H1 (cell line): ENCODE measurements around the gene LMO2. TPM values are rescaled to one million over a fixed set of nuclear protein-coding genes. Genes with fewer than 3 reads are reported as not detected.

Experiments
- CTCF ChIA-PET: fragments of 300-600 bp; sonication (Branson Sonifier 250); formaldehyde crosslinking; loops from one replicate; lab custom pipeline; 2021; ENCODE audit not compliant: partially characterized antibody; lab: Charles Lee
- POLR2A ChIA-PET: fragments of 300-600 bp; sonication (Branson Sonifier 250); formaldehyde crosslinking; loops from one replicate; lab custom pipeline; 2021; ENCODE audit warnings: inconsistent platforms; ENCODE audit not compliant: partially characterized antibody; lab: Charles Lee
- DNase-seq, 2 experiments: peaks; one replicate each; pipeline versions ENCODE4 v3.0.0 to v3.0.0-alpha.2; 2010 to 2022; ENCODE audit warnings: low spot score in 2 of 2, low read depth in 1 of 2, mixed read lengths in 1 of 2
- FAIRE-seq: peaks from 2 replicates; lab custom pipeline; 2011; peaks lifted over from hg19 to GRCh38; lab: Jason Lieb, UNC
- H2AFZ ChIP-seq: 2 replicates; pipeline ENCODE4 v1.8.1; 2012; ENCODE audit warnings: low read length, inconsistent platforms
- H2AK5ac ChIP-seq: 2 replicates; pipeline ENCODE4 v1.6.1; 2013; ENCODE audit warnings: low read depth, low read length
- H2BK120ac ChIP-seq: replicated peaks from 2 replicates; pipeline ENCODE3; 2013; ENCODE audit warnings: low read depth, low read length, inconsistent platforms
- H2BK12ac ChIP-seq: 2 replicates; pipeline ENCODE4 v1.6.1; 2013; ENCODE audit warnings: low read depth, low read length
- H2BK15ac ChIP-seq: 2 replicates; pipeline ENCODE4 v1.6.1; 2013; ENCODE audit warnings: low read length
- H2BK20ac ChIP-seq: 2 replicates; pipeline ENCODE4 v1.6.1; 2013; ENCODE audit warnings: low read length
- H2BK5ac ChIP-seq: 2 replicates; pipeline ENCODE4 v1.6.1; 2013; ENCODE audit warnings: low read depth, low read length
- H3K14ac ChIP-seq: 2 replicates; pipeline ENCODE4 v1.6.1; 2013; ENCODE audit warnings: inconsistent platforms; ENCODE audit not compliant: insufficient read length
- H3K18ac ChIP-seq: 2 replicates; pipeline ENCODE4 v1.6.1; 2013; ENCODE audit warnings: low read length; ENCODE audit errors: extremely low read depth
- H3K23ac ChIP-seq: 2 replicates; pipeline ENCODE4 v1.6.1; 2013; ENCODE audit warnings: inconsistent platforms; ENCODE audit not compliant: insufficient read length
- H3K23me2 ChIP-seq: 2 replicates; pipeline ENCODE4 v1.6.1; 2013; ENCODE audit warnings: low read depth, low read length
- H3K27ac ChIP-seq: 2 replicates; pipeline ENCODE4 v1.6.1; 2011; ENCODE audit warnings: low read depth, low read length, inconsistent platforms
- H3K27me3 ChIP-seq, 4 experiments: replicated peaks in 1 of 4; 1 replicate in 1 of 4; 2 replicates in 3 of 4; pipeline versions ENCODE4 v1.6.1 to v1.8.1; 2011 to 2013; ENCODE audit warnings: low read length in 3 of 4, mild to moderate bottlenecking in 3 of 4, inconsistent platforms in 2 of 4, mixed read lengths in 2 of 4, moderate library complexity in 1 of 4; ENCODE audit not compliant: control insufficient read depth in 3 of 4, insufficient read depth in 3 of 4; ENCODE audit errors: extremely low read depth in 1 of 4
- H3K36me3 ChIP-seq, 4 experiments: 2 replicates each; pipeline versions ENCODE4 v1.6.1 to v1.8.1; 2011 to 2013; ENCODE audit warnings: mild to moderate bottlenecking in 4 of 4, low read length in 3 of 4, moderate library complexity in 2 of 4, control low read depth in 1 of 4, inconsistent platforms in 1 of 4; ENCODE audit not compliant: insufficient read depth in 4 of 4, control insufficient read depth in 2 of 4
- H3K4ac ChIP-seq: replicated peaks from 2 replicates; pipeline ENCODE3; 2013; ENCODE audit warnings: low read length, low read depth, mixed read lengths, inconsistent platforms; ENCODE audit not compliant: insufficient read length
- H3K4me1 ChIP-seq, 4 experiments: replicated peaks in 1 of 4; 1 replicate in 1 of 4; 2 replicates in 3 of 4; pipeline versions ENCODE4 v1.6.1 to v1.8.1; 2011 to 2013; ENCODE audit warnings: low read length in 3 of 4, inconsistent platforms in 2 of 4, mixed read lengths in 1 of 4; ENCODE audit not compliant: insufficient read depth in 4 of 4, control insufficient read depth in 3 of 4
- H3K4me2 ChIP-seq, 2 experiments: 2 replicates each; pipeline versions ENCODE4 v1.6.1 to v1.8.1; 2011 to 2013; ENCODE audit warnings: low read depth in 2 of 2, low read length in 2 of 2, control low read depth in 1 of 2, inconsistent platforms in 1 of 2, mild to moderate bottlenecking in 1 of 2; ENCODE audit not compliant: insufficient read depth in 1 of 2
- H3K4me3 ChIP-seq, 4 experiments: fragments of 200-600, 300-600 bp in 1 of 4; sonication (generic), shearing (Covaris generic), sonication (Bioruptor Twin) in 1 of 4; 2 replicates each; pipeline versions ENCODE4 v1.5.1 to v1.8.1; 2011 to 2016; ENCODE audit warnings: low read length in 4 of 4, low read depth in 3 of 4, control low read depth in 2 of 4, inconsistent platforms in 2 of 4, mild to moderate bottlenecking in 2 of 4, mixed read lengths in 1 of 4, moderate library complexity in 1 of 4; ENCODE audit not compliant: insufficient read depth in 2 of 4; ENCODE audit errors: extremely low read depth in 1 of 4
- H3K56ac ChIP-seq: replicated peaks from 2 replicates; pipeline ENCODE3; 2013; ENCODE audit warnings: low read depth, mild to moderate bottlenecking, mixed read lengths, low read length, inconsistent platforms; ENCODE audit not compliant: insufficient read length
- H3K79me1 ChIP-seq: 2 replicates; pipeline ENCODE4 v1.6.1; 2013; ENCODE audit warnings: low read depth, low read length, control low read depth
- H3K79me2 ChIP-seq, 2 experiments: 2 replicates each; pipeline versions ENCODE4 v1.6.1 to v1.8.1; 2012 to 2013; ENCODE audit warnings: low read length in 2 of 2, mild to moderate bottlenecking in 2 of 2, inconsistent platforms in 1 of 2; ENCODE audit not compliant: insufficient read depth in 2 of 2, control insufficient read depth in 1 of 2
- H3K9ac ChIP-seq, 4 experiments: replicated peaks in 1 of 4; 1 replicate in 1 of 4; 2 replicates in 3 of 4; pipeline versions ENCODE4 v1.6.1 to v1.8.1; 2011 to 2013; ENCODE audit warnings: low read depth in 3 of 4, low read length in 3 of 4, control low read depth in 2 of 4, mild to moderate bottlenecking in 2 of 4, moderate library complexity in 2 of 4, inconsistent platforms in 1 of 4; ENCODE audit errors: extremely low read depth in 1 of 4
- H3K9me3 ChIP-seq, 2 experiments: 2 replicates each; pipeline versions ENCODE4 v1.6.1 to v1.8.1; 2012 to 2013; ENCODE audit warnings: mild to moderate bottlenecking in 2 of 2, moderate library complexity in 2 of 2, control low read depth in 1 of 2, inconsistent platforms in 1 of 2, low read depth in 1 of 2, low read length in 1 of 2, mixed read lengths in 1 of 2; ENCODE audit not compliant: insufficient read depth in 2 of 2
- H4K20me1 ChIP-seq, 2 experiments: replicated peaks in 1 of 2; 2 replicates each; pipeline versions ENCODE3 to v1.8.1; 2011 to 2013; ENCODE audit warnings: inconsistent platforms in 2 of 2, low read length in 2 of 2, mild to moderate bottlenecking in 1 of 2; ENCODE audit not compliant: insufficient read depth in 2 of 2, control insufficient read depth in 1 of 2
- H4K5ac ChIP-seq: 2 replicates; pipeline ENCODE4 v1.6.1; 2013; ENCODE audit warnings: low read length, low read depth, mixed read lengths, inconsistent platforms; ENCODE audit not compliant: insufficient read length
- H4K8ac ChIP-seq: 2 replicates; pipeline ENCODE4 v1.8.0; 2013; ENCODE audit warnings: mild to moderate bottlenecking, moderate library complexity, low read length, inconsistent platforms; ENCODE audit not compliant: insufficient read depth; ENCODE audit errors: extremely low read depth
- H4K91ac ChIP-seq: replicated peaks from 2 replicates; pipeline ENCODE3; 2013; ENCODE audit warnings: low read length, mixed read lengths, inconsistent platforms; ENCODE audit not compliant: insufficient read length
- ATF2 ChIP-seq: IDR thresholded peaks from 2 replicates; pipeline ENCODE4 v1.6.1; 2012; ENCODE audit warnings: low read length, inconsistent platforms
- E2F6 ChIP-seq: IDR thresholded peaks from 2 replicates; pipeline ENCODE4 v1.6.1; 2012; ENCODE audit warnings: inconsistent platforms
- FOSL1 ChIP-seq: IDR thresholded peaks from 2 replicates; pipeline ENCODE4 v1.6.1; 2011; ENCODE audit warnings: mild to moderate bottlenecking, low read depth, low read length, moderate library complexity; ENCODE audit not compliant: insufficient read depth
- HDAC6 ChIP-seq: IDR thresholded peaks from one replicate; pipeline ENCODE4 v1.7.1; 2012; ENCODE audit warnings: low read depth, mild to moderate bottlenecking, inconsistent platforms, low read length, moderate library complexity
- JUN ChIP-seq: IDR thresholded peaks from 2 replicates; pipeline ENCODE4 v1.6.1; 2011; ENCODE audit warnings: low read depth, mild to moderate bottlenecking, improper control_type of control experiment, low read length
- KDM4A ChIP-seq: IDR thresholded peaks from one replicate; pipeline ENCODE4 v1.7.1; 2012; ENCODE audit warnings: low read depth, mild to moderate bottlenecking, moderate library complexity, low read length, inconsistent platforms; ENCODE audit not compliant: severe bottlenecking
- RXRA ChIP-seq: IDR thresholded peaks from 2 replicates; pipeline ENCODE4 v1.6.1; 2011; ENCODE audit warnings: low read depth, mild to moderate bottlenecking, low read length, moderate library complexity; ENCODE audit not compliant: insufficient read depth
- SP1 ChIP-seq: IDR thresholded peaks from 2 replicates; pipeline ENCODE4 v1.6.1; 2011; ENCODE audit warnings: low read depth, low read length
- TAF1 ChIP-seq: IDR thresholded peaks from 2 replicates; pipeline ENCODE4 v1.6.1; 2011; ENCODE audit warnings: mild to moderate bottlenecking, low read depth, low read length
- WGBS, 2 experiments: shearing (Covaris generic) in 1 of 2; methylation state at CpG; one replicate each; pipeline versions ENCODE4 v1.1.6 to v1.1.7; 2013 to 2015; ENCODE audit warnings: low lambda C conversion rate in 2 of 2, mixed read lengths in 2 of 2, inconsistent platforms in 1 of 2, low coverage in 1 of 2, missing lambda C conversion rate in 1 of 2; ENCODE audit not compliant: insufficient replicate concordance in 2 of 2, insufficient coverage in 1 of 2, insufficient read length in 1 of 2; ENCODE audit errors: extremely low coverage in 1 of 2, missing lambda C conversion rate in 1 of 2; 5-methylcytosine and 5-hydroxymethylcytosine counted together
- polyA plus RNA-seq, 7 experiments: library from polyadenylated mRNA; depleted of rRNA in 3 of 7; stranded (reverse) in 5 of 7; unstranded in 2 of 7; fragments of >200 nt in 5 of 7; fragments of 200-250 nt in 2 of 7; gene quantifications; 1 replicate in 5 of 7; 2 replicates in 1 of 7; 4 replicates in 1 of 7; pipeline versions ENCODE4 v1.2.1 to v1.2.3, GENCODE V29; 2011 to 2013; ENCODE audit warnings: missing spikeins in 2 of 7, mixed read lengths in 2 of 7
- total RNA-seq: library from RNA; stranded (reverse); fragmentation: NEBNext Ultra II Directional; extraction: Animal tissue kit (Norgen Biotek cat#: 25700); gene quantifications from 2 replicates; pipeline ENCODE4 v1.2.1, GENCODE V29; 2021

LMO2 gene
- total and polyA plus RNA-seq, 2 of the 8 experiments (the other 6 are each of a cell fraction or from before 2014, with no cell fraction given): 1.6 to 2.7 TPM

GRCh38 chr11:33923626-33924025 is 31.8 kb upstream of the LMO2 start:
- no peak overlapping the region for H4K5ac ChIP-seq
- H3K4me3 ChIP-seq: no peak overlapping the region
- no peak overlapping the region for H2AFZ ChIP-seq
- H4K8ac ChIP-seq: no peak overlapping the region
- H3K27me3 ChIP-seq: no peaks in the 10 kb centered on the region
- no peak for FAIRE-seq
- no peak overlapping the region for H4K91ac ChIP-seq
- H3K9me3 ChIP-seq: no peaks in the 10 kb centered on the region
- no peaks in the 10 kb centered on the region for H3K36me3 ChIP-seq
- H3K79me1 ChIP-seq: no peaks in the 10 kb centered on the region
- no peaks in the 10 kb centered on the region for H3K79me2 ChIP-seq
- H3K4me2 ChIP-seq: no peak overlapping the region
- no peaks in the 10 kb centered on the region for H3K23me2 ChIP-seq
- H2BK20ac ChIP-seq: no peak overlapping the region
- no peak overlapping the region for H3K23ac ChIP-seq
- H2BK5ac ChIP-seq: no peak overlapping the region
- no peak overlapping the region for H3K27ac ChIP-seq
- no peak for DNase-seq
- no peak overlapping the region for H3K18ac ChIP-seq
- POLR2A ChIA-PET: no interaction called here
- H3K56ac ChIP-seq: no peak overlapping the region
- CTCF ChIA-PET: interaction anchor here (1.0 to 1.3 kb wide), 3 partner anchors 9 to 66 kb away, joined by 3 read pairs; no protein-coding TSS in a partner anchor
- no peak overlapping the region for H3K9ac ChIP-seq
- H4K20me1 ChIP-seq: no peaks in the 10 kb centered on the region
- H3K14ac ChIP-seq: no peak overlapping the region
- no peak overlapping the region for H2BK12ac ChIP-seq
- 90% methylated on average over 2 of the region's 2 CpGs; no CpG with 5 or more reads in 1 of the 2 experiments for whole genome bisulfite sequencing, 2 experiments
- no peak overlapping the region for H2BK120ac ChIP-seq
- no peaks in the 10 kb centered on the region for H3K4me1 ChIP-seq
- no peak overlapping the region for H3K4ac ChIP-seq
- no peak overlapping the region for H2BK15ac ChIP-seq
- no peak overlapping the region for H2AK5ac ChIP-seq
- TF ChIP-seq RXRA (no peak), HDAC6 (no peak), FOSL1 (no peak), E2F6 (no peak), KDM4A (no peak), SP1 (no peak), ATF2 (no peak), TAF1 (no peak), JUN (no peak)
